Neural cell (in vitro differentiated cells): ENCODE measurements around the gene BST1. TPM values are rescaled to one million over a fixed set of nuclear protein-coding genes. Genes with fewer than 3 reads are reported as not detected.
A peak's percentile ranks its signal among the peaks of the same experiment; 100 is the strongest.
"Not testable (repeated sequence)": the region's sequence is repeated elsewhere in the genome, so short reads cannot be mapped to it uniquely, and the experiment has no call there.

ENCODE experiments used
- H2AFZ ChIP-seq: fragments of 200-600, 300-800 bp; sonication (generic), shearing (Covaris generic); 2 replicates; pipeline ENCODE4 v1.6.0; 2014; ENCODE audit warnings: low read depth, mild to moderate bottlenecking, antibody characterized with exemption, low read length, moderate library complexity
- H3F3A ChIP-seq: fragments of 200-600 bp; shearing (Covaris generic); 2 replicates; pipeline ENCODE4 v1.6.1; 2016; ENCODE audit warnings: mild to moderate bottlenecking, moderate library complexity, mixed read lengths, antibody characterized with exemption, low read length; ENCODE audit not compliant: insufficient read depth, poor library complexity, severe bottlenecking
- H3K27ac ChIP-seq: fragments of 200-600, 300-800 bp; sonication (generic), shearing (Covaris generic); 2 replicates; pipeline ENCODE4 v1.5.1; 2014; ENCODE audit warnings: mild to moderate bottlenecking, low read length, moderate library complexity
- H3K27me3 ChIP-seq: fragments of 300-800, 200-600 bp; sonication (generic), shearing (Covaris generic); 2 replicates; pipeline ENCODE4 v1.6.0; 2014; ENCODE audit warnings: mild to moderate bottlenecking, low read depth, low read length, moderate library complexity; ENCODE audit not compliant: insufficient read depth
- H3K36me3 ChIP-seq: fragments of 300-800, 200-600 bp; sonication (generic), shearing (Covaris generic); 2 replicates; pipeline ENCODE4 v1.5.1; 2014; ENCODE audit warnings: mild to moderate bottlenecking, antibody characterized with exemption, low read length, moderate library complexity; ENCODE audit not compliant: insufficient read depth
- H3K4me2 ChIP-seq: fragments of 300-800, 200-600 bp; sonication (generic), shearing (Covaris generic); 2 replicates; pipeline ENCODE4 v1.6.0; 2014; ENCODE audit warnings: mild to moderate bottlenecking, low read length
- H3K4me3 ChIP-seq: fragments of 300-800, 200-600 bp; sonication (generic), shearing (Covaris generic); 2 replicates; pipeline ENCODE4 v1.5.1; 2014; ENCODE audit warnings: mild to moderate bottlenecking, low read length, moderate library complexity
- H3K79me2 ChIP-seq: fragments of 200-600 bp; shearing (Covaris generic); replicated peaks from 2 replicates; pipeline ENCODE4 v1.6.0; 2014; ENCODE audit warnings: mild to moderate bottlenecking, low read length, moderate library complexity; ENCODE audit not compliant: insufficient read depth
- H3K9ac ChIP-seq: fragments of 300-800, 200-600 bp; sonication (generic), shearing (Covaris generic); 2 replicates; pipeline ENCODE4 v1.6.1; 2016; ENCODE audit warnings: mild to moderate bottlenecking, low read length, mixed read lengths
- H3K9me2 ChIP-seq: fragments of 200-600 bp; shearing (Covaris generic); 2 replicates; pipeline ENCODE4 v1.6.1; 2016; ENCODE audit warnings: mild to moderate bottlenecking, low read length, mixed read lengths; ENCODE audit not compliant: insufficient read depth
- H3K9me3 ChIP-seq: fragments of 200-600, 300-800 bp; sonication (generic), shearing (Covaris generic); 2 replicates; pipeline ENCODE4 v1.6.1; 2016; ENCODE audit warnings: mild to moderate bottlenecking, mixed run types, low read length, moderate library complexity, mixed read lengths
- H4K20me1 ChIP-seq: fragments of 200-600 bp; shearing (Covaris generic); 2 replicates; pipeline ENCODE4 v1.6.1; 2016; ENCODE audit warnings: mild to moderate bottlenecking, mixed run types; ENCODE audit not compliant: insufficient read depth
- CTCF ChIP-seq: fragments of 450-650 bp; IDR thresholded peaks from 2 replicates; pipeline ENCODE4 v1.5.1; 2014; ENCODE audit warnings: antibody characterized with exemption, mild to moderate bottlenecking, moderate library complexity; ENCODE audit not compliant: poor library complexity, severe bottlenecking
- EP300 ChIP-seq: fragments of 450-650 bp; conservative IDR thresholded peaks from 2 replicates; pipeline ENCODE4 v1.6.1; 2014; ENCODE audit warnings: antibody characterized with exemption, mild to moderate bottlenecking, moderate library complexity; ENCODE audit not compliant: poor library complexity, severe bottlenecking
- EZH2 ChIP-seq: fragments of 200-600, 300-800 bp; shearing (Covaris generic), sonication (generic); IDR thresholded peaks from 2 replicates; pipeline ENCODE4 v1.6.1; 2014; ENCODE audit warnings: antibody characterized with exemption, low read length, borderline replicate concordance, mild to moderate bottlenecking; ENCODE audit not compliant: insufficient read depth, poor library complexity, severe bottlenecking
- MXI1 ChIP-seq: fragments of 450-650 bp; conservative IDR thresholded peaks from 2 replicates; pipeline ENCODE4 v1.6.1; 2014; ENCODE audit warnings: antibody characterized with exemption, mild to moderate bottlenecking; ENCODE audit not compliant: poor library complexity, severe bottlenecking
- POLR2AphosphoS5 ChIP-seq: IDR thresholded peaks from 2 replicates; pipeline ENCODE4 v1.6.1; 2012
- RAD21 ChIP-seq: fragments of 450-650 bp; conservative IDR thresholded peaks from 2 replicates; pipeline ENCODE4 v1.6.1; 2014; ENCODE audit warnings: antibody characterized with exemption, mild to moderate bottlenecking, moderate library complexity
- REST ChIP-seq: IDR thresholded peaks from 2 replicates; pipeline ENCODE4 v1.6.1; 2012; ENCODE audit warnings: borderline replicate concordance
- SMC3 ChIP-seq: fragments of 450-650 bp; conservative IDR thresholded peaks from 2 replicates; pipeline ENCODE4 v1.6.1; 2014; ENCODE audit warnings: antibody characterized with exemption, mild to moderate bottlenecking, moderate library complexity; ENCODE audit not compliant: poor library complexity
- TAF1 ChIP-seq: IDR thresholded peaks from 2 replicates; pipeline ENCODE4 v1.6.1; 2012; ENCODE audit warnings: low read depth
- polyA plus RNA-seq: library from polyadenylated mRNA; depleted of rRNA; stranded (reverse); fragments of >200 nt; gene quantifications from 2 replicates; pipeline ENCODE4 v1.2.3, GENCODE V29; 2014

The BST1 gene
- polyA plus RNA-seq, 1 donor from 2014 or later: 1.6 TPM

- Histone ChIP-seq H3K79me2 (no peaks in the 10 kb centered on the region), H3K36me3 (no peaks in the 10 kb centered on the region), H2AFZ (no peak overlapping the region), H3K27me3 (no peaks in the 10 kb centered on the region), H3K9ac (no peak overlapping the region), H3F3A (no peaks in the 10 kb centered on the region), H3K27ac (no peak overlapping the region), H3K9me3 (no peaks in the 10 kb centered on the region), H3K9me2 (no peaks in the 10 kb centered on the region), H3K4me2 (no peak overlapping the region), H4K20me1 (no peaks in the 10 kb centered on the region), H3K4me3 (no peak overlapping the region)
- no peak for TF ChIP-seq REST
- TF ChIP-seq SMC3: no peak
These were observed 22.7 kb downstream of the BST1 start for GRCh38 chr4:15725608-15726007.

- no peaks in the 10 kb centered on the region for H3K36me3 ChIP-seq
- no peaks in the 10 kb centered on the region for H3F3A ChIP-seq
- no peaks in the 10 kb centered on the region for H3K9me3 ChIP-seq
- no peaks in the 10 kb centered on the region for H3K9me2 ChIP-seq
- no peak for TF ChIP-seq EZH2
- TF ChIP-seq CTCF: peak; percentile 77
- no peak for TF ChIP-seq EP300
- TF ChIP-seq SMC3: peak; percentile 75
- no peak for TF ChIP-seq MXI1
- TF ChIP-seq RAD21: peak; percentile 67
- TF ChIP-seq TAF1: no peak
- TF ChIP-seq POLR2AphosphoS5: no peak
- H3K4me2 ChIP-seq: no peak overlapping the region
- H3K9ac ChIP-seq: no peak overlapping the region
- H3K79me2 ChIP-seq: no peaks in the 10 kb centered on the region
- H4K20me1 ChIP-seq: no peaks in the 10 kb centered on the region
- no peaks in the 10 kb centered on the region for H3K27me3 ChIP-seq
- H2AFZ ChIP-seq: no peak overlapping the region
- no peak overlapping the region for H3K27ac ChIP-seq
- no peak overlapping the region for H3K4me3 ChIP-seq
These were observed 27.2 kb downstream of the BST1 start for GRCh38 chr4:15729910-15730533.

GRCh38 chr4:15733061-15733460 lies 30.2 kb downstream of the BST1 start:
- H4K20me1 ChIP-seq, H3K27me3 ChIP-seq, H3K4me3 ChIP-seq, H3K9me2 ChIP-seq, H3K36me3 ChIP-seq, H3K4me2 ChIP-seq, H3F3A ChIP-seq, H3K79me2 ChIP-seq, H3K27ac ChIP-seq, H3K9me3 ChIP-seq, H2AFZ ChIP-seq, H3K9ac ChIP-seq: not testable (repeated sequence)
